GM12878 (cell line): ENCODE measurements around the gene ZNF19. TPM values are rescaled to one million over a fixed set of nuclear protein-coding genes. Genes with fewer than 3 reads are reported as not detected.

Source experiments
- ATAC-seq: fragments of 200-7000 bp; cut with Tn5 transposase; 3 replicates; pipeline ENCODE4 v1.9.1; 2020; ENCODE audit warnings: mild to moderate bottlenecking, moderate library complexity
- BruUV-seq: library from RNA; stranded (reverse); fragments of 400-500 nt; replicated peaks from 2 replicates; lab custom pipeline; 2021; lab: Mats Ljungman, UMichigan
- CTCF ChIA-PET: fragments of 300-600 bp; sonication (Branson Sonifier 250); formaldehyde crosslinking; extraction: SDS; loops from one replicate; lab custom pipeline; 2021; ENCODE audit warnings: inconsistent platforms; lab: Yijun Ruan, JAX
- POLR2A ChIA-PET: fragments of 350-600 bp; formaldehyde crosslinking; extraction: SDS; loops from one replicate; lab custom pipeline; 2021; ENCODE audit warnings: inconsistent platforms; lab: Charles Lee
- RAD21 ChIA-PET: fragments of 300-600 bp; sonication (Branson Sonifier 250); formaldehyde crosslinking; loops from one replicate; lab custom pipeline; 2023; ENCODE audit warnings: antibody characterized with exemption; ENCODE audit not compliant: unreplicated experiment; lab: Charles Lee
- SMC1A ChIA-PET: fragments of 300-600 bp; sonication (Branson Sonifier 250); formaldehyde crosslinking; loops from one replicate; lab custom pipeline; 2023; ENCODE audit not compliant: unreplicated experiment, uncharacterized antibody; lab: Charles Lee
- DNase-seq: peaks from one replicate; pipeline ENCODE4 v3.0.0-alpha.2; 2011; ENCODE audit warnings: low read depth, low spot score
- FAIRE-seq: peaks from 3 replicates; lab custom pipeline; 2011; peaks lifted over from hg19 to GRCh38; lab: Jason Lieb, UNC
- H2AFZ ChIP-seq: 2 replicates; pipeline ENCODE4 v1.6.0; 2011; ENCODE audit warnings: low read depth, low read length, control low read depth; ENCODE audit not compliant: control insufficient read depth
- H3K27ac ChIP-seq: 2 replicates; pipeline ENCODE4 v1.5.1; 2011; ENCODE audit warnings: control low read depth; ENCODE audit not compliant: control insufficient read depth, insufficient read depth
- H3K27me3 ChIP-seq, 2 experiments: replicated peaks in 1 of 2; 2 replicates each; pipeline versions ENCODE4 v1.6.0 to v1.6.1; 2011; ENCODE audit warnings: low read length in 1 of 2; ENCODE audit not compliant: control insufficient read depth in 2 of 2, insufficient read depth in 2 of 2
- H3K36me3 ChIP-seq, 2 experiments: 2 replicates each; pipeline ENCODE4 v1.5.1; 2011; ENCODE audit warnings: low read length in 1 of 2; ENCODE audit not compliant: control insufficient read depth in 2 of 2, insufficient read depth in 2 of 2
- H3K4me1 ChIP-seq: 2 replicates; pipeline ENCODE4 v1.6.1; 2011; ENCODE audit warnings: mild to moderate bottlenecking, low read length, moderate library complexity, mixed read lengths; ENCODE audit not compliant: control insufficient read depth, insufficient read depth
- H3K4me2 ChIP-seq: 2 replicates; pipeline ENCODE4 v1.6.0; 2011; ENCODE audit warnings: control low read depth; ENCODE audit not compliant: control insufficient read depth, insufficient read depth
- H3K4me3 ChIP-seq: fragments of 200-600 bp; sonication (generic); 2 replicates; pipeline ENCODE4 v1.5.1; 2016
- H3K79me2 ChIP-seq: 2 replicates; pipeline ENCODE4 v1.6.0; 2011; ENCODE audit warnings: low read length; ENCODE audit not compliant: control insufficient read depth, insufficient read depth
- H3K9ac ChIP-seq: 2 replicates; pipeline ENCODE4 v1.8.0; 2011; ENCODE audit warnings: low read length, control low read depth, mixed read lengths; ENCODE audit not compliant: control insufficient read depth, insufficient read depth
- H3K9me3 ChIP-seq: replicated peaks from 3 replicates; pipeline ENCODE4 v1.5.1; 2011; ENCODE audit warnings: mild to moderate bottlenecking, low read length; ENCODE audit not compliant: control insufficient read depth, insufficient read depth
- H4K20me1 ChIP-seq: 2 replicates; pipeline ENCODE4 v1.6.0; 2011; ENCODE audit not compliant: control insufficient read depth, insufficient read depth
- BMI1 ChIP-seq: fragments of 450-650 bp; IDR thresholded peaks from 2 replicates; pipeline ENCODE4 v1.6.1; 2016; ENCODE audit warnings: mild to moderate bottlenecking, moderate library complexity, borderline replicate concordance
- BRCA1 ChIP-seq: IDR thresholded peaks from 2 replicates; pipeline ENCODE4 v1.6.1; 2011; ENCODE audit warnings: low read depth, low read length, improper control_type of control experiment
- EED ChIP-seq: sonication (generic); IDR thresholded peaks from 2 replicates; pipeline ENCODE4 v1.6.1; 2016; ENCODE audit warnings: antibody characterized with exemption, low read depth
- EGR1 ChIP-seq, 2 experiments: IDR thresholded peaks; 1 replicate in 1 of 2; 2 replicates in 1 of 2; pipeline ENCODE4 v1.6.1; 2011 to 2012; ENCODE audit warnings: low read depth in 2 of 2, low read length in 2 of 2, borderline replicate concordance in 1 of 2, mild to moderate bottlenecking in 1 of 2, moderate library complexity in 1 of 2
- HDAC6 ChIP-seq: fragments of 200-600 bp; sonication (generic); IDR thresholded peaks from one replicate; pipeline ENCODE4 v1.8.0; 2017; ENCODE audit warnings: antibody characterized with exemption; ENCODE audit not compliant: unreplicated experiment
- IRF5 ChIP-seq: fragments of 450-650 bp; IDR thresholded peaks from 2 replicates; pipeline ENCODE4 v1.6.1; 2017; ENCODE audit warnings: borderline replicate concordance
- MEF2B ChIP-seq: fragments of 450-650 bp; IDR thresholded peaks from 2 replicates; pipeline ENCODE4 v1.6.1; 2018; ENCODE audit warnings: mild to moderate bottlenecking, moderate library complexity; ENCODE audit not compliant: partially characterized antibody, poor library complexity, severe bottlenecking
- MXI1 ChIP-seq: fragments of 150-350 bp; IDR thresholded peaks from 2 replicates; pipeline ENCODE4 v1.6.1; 2011; ENCODE audit warnings: low read depth, mild to moderate bottlenecking, inconsistent platforms, low read length, improper control_type of control experiment
- NRF1 ChIP-seq: conservative IDR thresholded peaks from 2 replicates; pipeline ENCODE4 v1.6.1; 2011; ENCODE audit warnings: mild to moderate bottlenecking, low read depth, low read length, improper control_type of control experiment
- USF1 ChIP-seq: IDR thresholded peaks from 2 replicates; pipeline ENCODE4 v1.6.1; 2011; ENCODE audit warnings: borderline replicate concordance, low read depth, mild to moderate bottlenecking, moderate library complexity, mixed read lengths, low read length; ENCODE audit not compliant: insufficient read depth; ENCODE audit errors: extremely low read length
- YY1 ChIP-seq: IDR thresholded peaks from 2 replicates; pipeline ENCODE4 v1.6.1; 2011; ENCODE audit warnings: low read depth, mild to moderate bottlenecking, low read length
- WGBS: methylation state at CpG from one replicate; pipeline ENCODE4 v1.1.6; 2016; ENCODE audit warnings: low lambda C conversion rate; ENCODE audit not compliant: insufficient replicate concordance, insufficient coverage; ENCODE audit errors: missing lambda C conversion rate; 5-methylcytosine and 5-hydroxymethylcytosine counted together
- in situ Hi-C: fragments of 300-500 bp; cut with MboI; formaldehyde crosslinking; loops from 9 replicates; pipeline ENCODE4 v1.14.3; 2018; ENCODE audit warnings: mixed read lengths
- intact Hi-C: fragments of 100-400 bp; cut with micrococcal nuclease; formaldehyde crosslinking; loops from one replicate; pipeline ENCODE4 v1.14.2; 2022; ENCODE audit not compliant: unreplicated experiment
- polyA plus RNA-seq, 11 experiments: library from polyadenylated mRNA; depleted of rRNA in 4 of 11; unstranded in 6 of 11; stranded (reverse) in 5 of 11; fragments of >200 nt; fragmentation: Nextera tagmentation in 4 of 11; fragmentation: Illumina TruSeq in 1 of 11; extraction: Ambion mirVana in 4 of 11; extraction: Trizol in 1 of 11; gene quantifications; 1 replicate in 1 of 11; 2 replicates in 10 of 11; pipeline versions ENCODE4 v1.2.1 to v1.2.3, GENCODE V29; 2011 to 2016; ENCODE audit warnings: inconsistent platforms in 2 of 11, missing spikeins in 2 of 11, low read depth in 1 of 11
- total RNA-seq, 4 experiments: library from RNA; depleted of rRNA in 3 of 4; stranded (reverse); fragments of >200 nt in 3 of 4; fragmentation: Illumina TruSeq in 1 of 4; extraction: Trizol in 1 of 4; gene quantifications; 2 replicates each; pipeline versions ENCODE4 v1.2.1 to v1.2.3, GENCODE V29; 2013 to 2021

Gene ZNF19
- total and polyA plus RNA-seq, 10 of the 15 experiments (the other 5 are each of a cell fraction or from before 2014, with no cell fraction given): 1.0 to 3.3 (median 2.0) TPM

GRCh38 chr16:71429581-71429980 lies 59.5 kb downstream of the ZNF19 start:
- RAD21 ChIA-PET: interaction anchor here (1.3 kb wide), 1 partner anchor 181 kb away, joined by 5 read pairs; no protein-coding TSS in a partner anchor
- Histone ChIP-seq H3K27me3 (no peaks in the 10 kb centered on the region; a peak in 1 of 4 replicates), H2AFZ (no peak overlapping the region), H3K4me1 (no peaks in the 10 kb centered on the region), H3K79me2 (no peaks in the 10 kb centered on the region), H3K4me2 (no peak overlapping the region), H3K36me3 (no peaks in the 10 kb centered on the region), H3K9me3 (no peaks in the 10 kb centered on the region), H4K20me1 (peaks cover 3% of the 10 kb centered on the region; the same call in 1 of the 2 replicates), H3K27ac (no peak overlapping the region), H3K4me3 (no peak overlapping the region), H3K9ac (no peak overlapping the region)
- 7% methylated on average over 3 of the region's 3 CpGs for WGBS
- intact Hi-C loops: no loop called here
- BruUV-seq: no TSS peak
- ATAC-seq: no peak
- no peak for FAIRE-seq
- POLR2A ChIA-PET: no interaction called here
- CTCF ChIA-PET: interaction anchor here (0.6 to 1.7 kb wide), 6 partner anchors 10 to 1579 kb away, joined by 3 to 5 read pairs (median 3); no protein-coding TSS in a partner anchor
- in situ Hi-C loops: no loop called here
- DNase-seq: no peak
- TF ChIP-seq NRF1: no peak
- TF ChIP-seq EED: no peak
- no peak for TF ChIP-seq MEF2B
- TF ChIP-seq BMI1: no peak
- TF ChIP-seq HDAC6: no peak
- no peak for TF ChIP-seq EGR1 (IDR thresholded peaks at IDR 0.05; ENCODE audit: borderline replicate concordance in 1 of 2, low read depth in 2 of 2, low read length in 2 of 2)
- no peak for TF ChIP-seq USF1
- no peak for TF ChIP-seq BRCA1
- TF ChIP-seq IRF5: no peak
- no peak for TF ChIP-seq YY1
- no peak for TF ChIP-seq MXI1
- SMC1A ChIA-PET: interaction anchor here (1.6 to 2.0 kb wide), 2 partner anchors 17 to 72 kb away, joined by 5 to 8 read pairs; no protein-coding TSS in a partner anchor
